ENCODE data around the gene TMPRSS13.

TMPRSS13 gene

DNA sequence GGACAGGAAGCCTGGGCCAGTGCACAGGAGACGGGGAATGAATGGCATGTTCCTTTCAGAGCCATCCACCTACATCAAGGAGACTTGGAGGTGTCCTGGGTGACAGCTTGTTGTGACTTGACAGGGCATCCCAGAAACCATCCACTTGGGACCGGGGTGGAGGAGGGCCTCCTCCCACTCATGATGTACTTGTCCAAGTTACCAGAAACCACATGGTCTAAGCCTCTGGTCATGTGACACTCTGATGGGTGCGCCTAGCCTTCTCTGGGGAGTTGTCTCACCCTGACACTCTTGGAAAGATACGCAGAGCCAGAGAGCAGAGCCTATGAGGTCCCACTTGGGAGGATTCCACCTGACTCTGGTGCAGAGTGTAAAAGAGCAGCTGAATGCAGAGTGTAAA, 31.1 kb downstream of the TMPRSS13 start:
- no peak for DNase-seq (ENCODE audit: low read depth, low spot score)

DNA sequence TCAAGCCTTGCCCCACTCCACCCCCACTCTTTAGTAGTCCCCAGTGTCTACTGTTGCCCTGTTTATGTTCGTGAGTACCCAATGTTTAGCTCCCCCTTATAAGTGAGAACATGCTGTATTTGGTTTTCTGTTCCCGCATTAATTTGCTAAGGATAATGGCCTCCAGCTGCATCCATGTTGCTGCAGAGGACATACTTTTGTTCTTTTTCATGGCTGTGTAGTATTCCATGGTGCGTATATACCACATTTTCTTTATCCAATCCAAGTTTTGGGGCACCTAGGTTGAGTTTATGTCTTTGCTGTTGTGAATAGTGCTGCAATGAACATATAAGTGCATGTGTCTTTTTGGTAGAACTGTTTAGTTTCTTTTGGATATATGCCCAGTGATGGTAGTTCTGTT, 36.6 kb downstream of the TMPRSS13 start:
- DNase-seq (ENCODE audit: low read depth, low spot score) = no peak

DNA sequence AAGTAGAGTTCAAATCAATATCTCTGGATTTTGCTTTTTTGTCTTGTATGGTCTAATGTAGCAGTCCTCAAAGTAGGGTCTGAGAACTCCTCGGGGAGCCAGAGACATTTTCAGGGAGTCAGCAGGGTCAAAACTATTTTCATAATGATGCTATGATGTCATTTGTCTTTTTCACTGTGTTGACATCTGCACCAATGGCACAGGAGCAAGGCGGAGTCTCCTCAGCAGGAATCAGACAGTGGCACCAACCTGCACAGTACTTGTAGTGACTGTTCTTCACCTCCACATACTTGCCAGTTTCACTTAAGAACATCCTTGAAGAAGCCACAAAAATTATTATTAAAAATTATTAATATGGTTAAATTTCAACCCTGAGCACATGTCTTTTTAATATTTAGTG, 37.8 kb downstream of the TMPRSS13 start:
- no peak for DNase-seq (ENCODE audit: low read depth, low spot score)

DNA sequence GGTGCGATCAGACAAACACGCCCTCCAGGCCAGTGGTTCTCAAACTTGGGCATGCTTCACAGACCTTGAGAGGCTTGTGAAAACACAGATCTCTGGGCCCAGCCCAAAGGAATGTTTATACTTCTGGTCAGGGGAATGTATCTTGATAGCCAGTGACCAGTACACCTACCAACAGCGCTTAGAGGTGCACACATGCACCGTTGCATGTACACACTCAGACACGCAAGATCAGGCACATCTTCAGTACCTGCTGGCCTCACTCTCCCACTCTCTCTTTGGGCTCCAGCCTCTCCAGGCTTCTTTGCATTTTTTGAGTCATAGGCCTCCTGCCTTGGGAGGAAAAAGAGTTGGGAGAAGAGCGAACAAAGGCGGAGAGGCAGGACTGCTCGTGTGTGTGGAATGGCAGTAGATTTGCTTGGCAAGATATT, 41.0 kb downstream of the TMPRSS13 start:
- DNase-seq (ENCODE audit: low read depth, low spot score) = no peak

DNA sequence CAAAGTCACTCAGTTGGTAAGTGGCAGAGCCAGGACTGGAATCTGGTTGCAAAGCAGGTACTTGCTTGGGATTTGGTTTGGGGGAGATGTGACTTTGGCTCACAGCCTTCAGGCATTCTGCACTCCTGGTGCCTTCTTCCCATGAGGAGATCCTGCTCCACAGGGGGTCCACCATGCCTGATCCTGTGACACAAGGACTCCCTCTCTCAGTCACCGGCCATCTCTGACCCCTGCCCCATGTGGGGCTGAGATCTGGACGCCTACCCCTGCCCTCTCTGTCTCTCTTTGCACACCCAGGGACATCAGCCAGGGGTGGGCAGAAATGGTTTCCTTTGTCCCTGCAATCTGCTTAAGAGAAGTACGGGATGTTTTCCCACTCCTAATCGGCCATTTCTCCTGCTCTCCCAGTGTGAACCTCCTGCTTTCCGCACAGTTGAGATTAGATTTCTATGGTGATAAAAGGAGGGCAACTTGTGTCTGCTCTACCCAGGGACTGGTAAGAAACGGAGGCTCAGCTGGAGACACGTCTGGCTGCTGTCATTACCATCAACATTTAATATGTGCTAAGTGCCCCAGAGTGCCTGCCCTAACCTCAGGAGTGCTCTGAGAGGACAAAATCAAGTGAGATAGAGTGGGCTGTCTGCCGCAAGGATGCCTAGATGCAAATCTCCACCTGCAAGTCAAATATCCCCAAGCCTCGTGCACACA, 41.6 kb downstream of the TMPRSS13 start:
- no peak for DNase-seq (ENCODE audit: low read depth, low spot score)

DNA sequence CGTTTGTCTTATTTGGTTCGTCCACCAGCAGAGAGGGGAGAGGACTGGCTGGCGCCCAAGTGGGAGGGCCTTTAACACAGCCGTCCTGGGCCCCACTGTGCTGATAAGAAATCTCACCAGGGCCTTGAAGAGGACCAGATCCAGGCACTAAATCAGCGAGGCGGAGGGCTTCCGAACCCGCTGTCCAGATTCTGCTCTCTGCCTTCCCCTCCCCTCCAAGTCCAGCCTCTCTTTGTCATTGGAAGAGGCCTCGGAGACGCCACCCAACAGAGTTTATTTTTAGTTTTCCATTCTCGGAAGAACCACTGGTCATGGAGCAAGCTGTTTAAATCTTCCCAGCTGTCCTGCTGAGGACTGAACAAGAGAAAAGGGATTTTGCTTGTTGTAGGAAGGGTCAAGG, 43.4 kb downstream of the TMPRSS13 start:
- DNase-seq (ENCODE audit: low read depth, low spot score) = no peak

DNA sequence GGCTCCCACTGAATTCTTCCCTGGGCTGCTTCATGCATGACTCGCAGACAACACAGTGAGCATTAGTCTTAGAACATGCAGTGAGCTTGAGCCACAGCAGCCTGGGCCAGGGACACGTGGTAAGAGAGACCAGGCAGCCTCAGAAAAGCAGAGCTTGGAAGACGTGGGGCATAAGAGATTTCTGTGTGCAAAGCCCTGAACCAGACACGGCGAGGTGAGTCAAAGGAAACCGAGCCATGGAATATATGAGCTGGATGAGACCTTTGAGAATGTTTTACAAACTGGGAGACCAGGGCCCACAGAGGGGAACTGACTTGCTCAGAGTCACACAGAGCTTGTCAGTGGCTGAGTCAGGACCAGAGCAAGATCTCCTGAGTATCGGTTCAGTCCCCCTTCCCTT, 44.2 kb downstream of the TMPRSS13 start:
- DNase-seq (ENCODE audit: low read depth, low spot score) = no peak

DNA sequence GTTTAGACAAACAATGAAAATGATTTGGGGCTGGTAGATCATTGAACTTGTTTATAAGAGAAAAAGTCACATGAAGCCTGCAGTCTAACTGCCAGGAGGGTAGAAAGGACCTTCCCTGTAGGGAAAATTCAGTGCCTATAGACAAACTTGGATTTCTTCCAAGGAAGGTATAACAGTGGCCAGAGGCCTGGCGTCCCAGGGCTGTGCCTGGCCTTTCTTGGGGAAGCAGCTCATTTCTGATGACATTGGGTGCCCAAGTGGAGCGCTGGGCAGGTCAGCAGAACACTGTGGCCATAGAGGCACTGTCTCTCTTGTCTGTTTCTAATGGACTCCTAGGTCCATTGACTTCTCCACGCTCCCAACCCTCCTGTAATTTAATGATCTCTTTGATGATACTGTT, 46.1 kb downstream of the TMPRSS13 start:
- no peak for DNase-seq (ENCODE audit: low read depth, low spot score)

DNA sequence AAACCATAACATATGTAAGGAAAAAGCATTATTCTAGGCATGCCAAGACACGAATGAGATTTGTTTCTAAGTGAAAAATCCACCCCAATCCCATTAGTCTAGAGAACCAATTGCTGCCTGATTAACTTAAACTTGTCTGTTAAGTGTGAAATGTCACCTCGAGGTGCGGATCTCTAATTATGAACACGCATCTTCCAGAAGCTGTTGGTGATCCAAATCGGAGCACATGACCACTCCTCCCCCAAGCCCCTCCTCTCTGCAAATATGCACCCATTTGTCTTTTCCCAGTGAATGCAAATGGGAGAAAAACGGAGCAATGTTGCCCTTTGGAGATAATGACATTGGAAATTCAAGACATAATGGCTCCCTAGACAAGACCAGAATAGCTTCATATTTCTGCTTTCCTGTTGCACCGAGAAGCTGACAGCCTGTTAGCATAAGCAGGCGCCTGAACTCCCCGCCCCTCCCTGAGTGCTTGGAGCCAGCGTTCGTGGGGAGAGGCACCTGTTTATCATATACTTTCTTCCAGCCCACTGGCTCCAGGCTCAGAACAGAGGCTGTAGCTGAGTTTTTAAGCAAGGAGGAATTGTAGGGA, 46.8 kb downstream of the TMPRSS13 start:
- DNase-seq (ENCODE audit: low read depth, low spot score) = no peak

DNA sequence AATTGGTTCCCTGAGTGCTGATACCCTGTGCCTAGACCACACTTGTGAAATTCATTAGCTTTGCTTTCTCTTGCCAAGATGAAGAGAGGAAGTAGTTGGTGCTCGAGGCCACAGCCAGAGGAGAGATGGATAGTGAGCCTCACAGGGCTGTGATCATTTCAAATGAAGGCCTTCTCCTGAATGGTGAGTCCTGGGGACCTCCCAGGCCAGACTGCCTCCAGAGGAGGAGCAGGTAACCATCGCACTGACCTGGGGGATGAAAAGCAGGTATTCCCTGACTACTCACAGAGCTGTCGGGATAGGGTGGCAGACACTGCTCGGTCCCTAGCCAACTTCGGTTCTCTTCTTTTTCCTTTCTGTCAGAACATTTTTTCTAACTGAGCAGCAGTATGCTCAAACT, 48.0 kb downstream of the TMPRSS13 start:
- DNase-seq (ENCODE audit: low read depth, low spot score) = no peak

DNA sequence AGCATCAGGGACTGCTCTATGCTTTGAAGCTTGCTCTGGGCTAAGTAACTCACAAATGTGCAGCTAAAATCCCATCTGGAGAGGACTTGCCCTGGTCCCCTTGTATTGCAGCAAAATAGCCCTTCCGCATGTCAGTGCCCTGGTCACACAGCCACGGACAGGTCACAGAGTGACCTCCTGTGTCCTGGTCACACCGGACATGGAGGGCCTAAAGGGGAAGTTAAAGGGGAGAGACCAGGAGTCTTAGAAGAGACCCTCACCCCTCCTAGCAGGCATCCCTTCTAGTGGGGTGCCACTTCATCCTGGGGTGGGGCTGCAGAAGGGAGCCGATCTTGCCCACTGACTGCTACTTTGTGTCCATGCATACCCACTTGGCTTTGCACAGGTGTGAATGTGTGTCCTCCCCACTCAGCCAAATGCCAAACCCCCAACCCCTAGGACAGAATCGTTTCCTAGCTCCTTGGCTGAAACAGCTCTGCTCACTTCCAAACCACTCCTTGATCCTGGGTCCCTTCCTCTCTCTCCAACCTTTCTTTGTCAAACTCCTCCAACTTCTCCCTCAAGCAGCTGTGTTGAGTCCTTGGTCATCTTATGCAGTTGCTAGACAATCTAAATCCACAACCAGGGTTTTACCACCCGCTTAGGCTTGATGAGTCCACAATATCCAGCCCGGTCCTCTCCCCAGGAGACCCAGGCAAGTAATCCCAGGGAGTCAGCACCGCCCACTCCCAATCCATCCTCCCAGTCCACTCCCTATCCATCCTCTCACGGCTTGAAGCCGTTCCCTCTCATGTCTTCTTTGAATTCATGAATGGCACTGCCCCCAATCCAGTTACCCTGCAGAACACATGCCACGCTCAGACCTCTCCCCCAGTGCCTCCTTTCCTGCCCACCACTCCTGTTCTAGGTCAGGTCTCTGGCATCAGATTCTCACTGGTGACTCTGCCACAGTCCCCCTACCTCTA, 49.4 kb downstream of the TMPRSS13 start:
- DNase-seq (ENCODE audit: low read depth, low spot score) = no peak

DNA sequence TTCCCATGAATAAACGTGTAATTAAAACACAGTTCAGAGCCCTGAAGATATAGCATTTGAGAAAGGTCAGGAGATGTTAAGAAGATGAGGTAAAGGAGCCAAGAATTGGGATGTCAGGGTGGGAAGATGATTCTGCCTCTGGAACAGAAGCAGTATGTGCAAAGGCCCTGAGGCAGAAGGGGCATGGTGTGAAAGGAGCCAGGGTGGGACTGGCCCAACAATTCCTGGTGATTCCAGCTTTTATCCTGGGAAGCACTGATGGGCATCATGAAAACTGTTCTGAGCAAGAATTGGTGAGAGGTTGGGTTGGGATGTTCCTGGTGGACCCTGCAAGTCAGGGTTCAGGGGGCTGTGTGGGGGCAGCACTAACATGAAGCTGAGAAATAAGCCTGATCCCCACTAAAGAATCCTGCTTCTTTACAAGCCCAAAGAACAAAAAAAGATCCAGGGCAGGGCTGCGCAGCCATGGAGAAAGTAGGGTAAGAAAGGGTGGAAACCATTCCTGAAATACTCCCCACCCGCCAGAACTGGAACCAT, 50.2 kb downstream of the TMPRSS13 start:
- no peak for DNase-seq (ENCODE audit: low read depth, low spot score)

DNA sequence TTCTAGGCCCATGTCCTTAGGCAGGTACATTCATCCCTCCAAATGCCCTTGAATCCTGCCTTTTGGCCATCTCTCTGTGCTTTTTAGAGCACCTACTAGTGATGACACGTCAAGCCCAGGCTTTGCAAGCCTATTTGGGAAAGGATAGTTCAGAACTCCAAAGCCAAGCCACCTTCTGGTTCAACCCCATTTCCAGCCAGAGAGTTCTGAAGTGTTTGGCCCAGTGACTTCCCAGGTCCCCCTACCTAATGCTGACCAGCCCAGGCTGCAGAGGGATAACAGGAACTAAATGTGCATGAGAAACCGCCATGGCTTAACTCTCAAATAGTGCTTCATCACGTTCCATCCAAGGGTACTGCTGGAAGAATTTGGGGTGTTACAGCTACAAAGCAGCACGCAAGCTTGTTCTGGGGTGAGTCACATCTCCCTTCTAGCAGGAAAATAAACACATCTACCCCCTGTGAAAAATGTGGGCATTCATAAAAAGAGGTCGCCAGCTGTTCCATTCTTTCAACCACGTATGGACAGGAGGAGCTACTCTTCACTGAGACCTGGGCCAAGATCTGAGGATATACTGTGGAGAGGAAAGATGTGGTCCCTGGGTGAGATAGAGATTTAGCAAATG, 50.8 kb downstream of the TMPRSS13 start:
- DNase-seq (ENCODE audit: low read depth, low spot score) = no peak

DNA sequence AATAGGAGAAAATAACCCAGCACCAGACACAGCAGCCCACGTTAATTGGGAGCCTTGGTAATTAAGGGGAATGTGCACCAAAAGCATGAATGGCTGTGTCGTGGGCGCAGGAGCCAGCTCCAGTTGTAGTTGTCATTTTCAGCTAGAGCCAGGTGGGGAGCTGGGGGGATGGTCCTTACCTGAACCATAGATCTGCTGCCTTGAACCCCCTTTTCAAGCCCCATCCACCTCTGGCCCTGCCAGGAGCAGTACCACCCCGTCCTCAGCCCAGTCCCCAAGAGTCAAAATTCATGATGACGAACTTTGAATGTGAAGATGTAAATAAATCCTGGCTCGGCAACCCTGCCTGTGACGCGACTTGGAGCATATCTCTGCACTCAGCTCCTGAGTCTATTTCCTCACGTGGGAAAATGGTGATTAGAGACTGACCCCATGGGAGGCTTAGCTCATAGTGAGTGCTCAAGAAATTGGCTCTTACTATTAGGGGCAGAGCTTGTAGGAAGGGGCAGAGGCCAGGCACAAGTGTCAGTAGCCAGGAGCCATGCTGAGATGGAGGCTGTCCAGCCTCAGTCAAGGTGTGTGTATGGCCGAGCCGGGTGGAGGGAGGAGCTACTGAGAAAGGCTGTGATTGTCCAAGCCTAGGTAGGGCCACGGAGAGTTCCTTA, 52.0 kb downstream of the TMPRSS13 start:
- DNase-seq (ENCODE audit: low read depth, low spot score) = no peak

DNA sequence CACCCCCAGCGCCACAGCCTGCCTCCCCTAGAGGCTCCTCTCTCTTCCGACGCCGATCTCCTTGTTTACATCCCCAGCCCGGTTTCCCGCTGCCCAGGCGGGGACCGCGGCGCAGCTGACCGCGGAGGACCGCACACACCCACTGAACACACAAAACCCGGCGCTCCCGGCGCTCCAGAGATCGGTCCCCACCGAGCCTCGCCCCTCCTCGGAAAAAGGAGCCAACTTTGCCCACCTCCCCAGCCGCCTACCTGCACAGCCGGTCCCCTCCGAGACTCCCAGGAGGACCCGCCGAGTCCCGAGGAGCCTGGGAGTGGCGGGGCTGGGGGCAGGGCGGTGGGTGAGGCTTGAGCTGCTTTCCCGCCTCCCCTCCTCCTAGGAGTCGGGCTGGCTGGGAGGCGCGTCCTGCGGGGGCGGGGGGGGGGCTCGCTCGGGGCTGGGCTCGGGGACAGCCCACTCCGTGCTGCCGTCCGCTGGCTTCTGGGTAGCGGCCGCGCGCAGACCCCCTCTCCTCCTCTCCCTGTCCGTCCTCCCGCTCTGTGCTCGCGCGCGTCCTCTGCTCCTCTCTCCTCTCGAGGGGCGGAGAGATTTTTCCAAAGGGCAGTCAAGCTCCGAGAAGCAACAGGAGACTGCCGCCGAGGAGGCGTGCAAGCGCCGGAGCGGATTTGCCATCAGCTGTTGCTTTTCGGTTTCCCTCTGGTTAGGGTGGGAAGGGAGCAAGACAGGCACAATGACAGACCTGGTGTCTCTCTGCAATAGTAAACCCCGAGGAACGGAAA, 52.7 kb downstream of the TMPRSS13 start, which contains the start of gene FXYD6:
Gene FXYD6 (minus strand): TSS at position 318 of the 779 bp plus-strand sequence. CDS start 33,882 bp downstream, outside the sequence.
- DNase-seq (ENCODE audit: low read depth, low spot score) = no peak

DNA sequence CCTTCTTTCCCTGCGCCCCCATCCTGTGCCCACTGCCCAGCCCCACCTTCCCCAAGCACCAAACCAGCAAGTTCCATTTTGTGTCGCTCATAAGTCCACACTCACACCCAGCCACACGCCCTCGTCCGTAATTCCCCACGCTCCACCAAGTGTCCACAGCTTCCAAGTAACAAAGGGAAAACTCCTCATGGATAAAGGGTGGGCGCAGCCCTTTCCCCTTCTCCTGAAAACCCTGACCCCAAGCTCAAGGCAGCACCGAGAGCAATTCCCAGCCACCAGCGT, 53.2 kb downstream of the TMPRSS13 start:
- no peak for DNase-seq (ENCODE audit: low read depth, low spot score)

DNA sequence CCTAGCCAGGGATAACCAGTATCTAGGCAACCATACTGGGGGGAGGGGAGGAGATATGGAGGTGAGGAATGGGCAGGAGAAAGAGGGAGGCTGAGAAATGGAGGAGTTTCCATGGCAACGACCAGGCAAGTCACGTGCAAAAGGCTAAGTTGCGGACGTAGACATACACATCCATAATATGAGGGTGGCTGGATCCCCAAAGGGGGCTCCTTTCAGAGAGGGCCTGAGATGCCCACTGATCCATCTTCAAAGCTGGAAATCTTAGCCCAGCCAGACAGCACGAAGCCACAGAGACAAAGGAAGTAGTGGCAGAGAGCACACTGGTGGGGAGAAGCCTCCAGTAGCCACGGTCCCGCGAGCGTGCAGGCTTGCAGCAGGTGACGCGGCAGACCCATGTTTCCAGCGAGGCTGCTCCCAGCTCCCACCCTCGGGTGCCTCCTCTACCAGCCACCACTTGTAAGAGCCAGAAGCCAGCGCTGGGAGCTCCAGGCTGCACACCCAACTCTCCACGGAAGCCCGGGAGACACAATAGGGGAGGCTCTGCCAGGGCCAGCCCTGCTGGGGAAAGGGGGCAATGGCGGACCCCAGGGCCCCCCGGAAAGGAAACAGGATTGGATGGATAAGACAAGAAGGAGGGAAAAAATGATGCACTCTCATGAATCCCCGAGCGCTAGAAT, 53.7 kb downstream of the TMPRSS13 start:
- no peak for DNase-seq (ENCODE audit: low read depth, low spot score)

DNA sequence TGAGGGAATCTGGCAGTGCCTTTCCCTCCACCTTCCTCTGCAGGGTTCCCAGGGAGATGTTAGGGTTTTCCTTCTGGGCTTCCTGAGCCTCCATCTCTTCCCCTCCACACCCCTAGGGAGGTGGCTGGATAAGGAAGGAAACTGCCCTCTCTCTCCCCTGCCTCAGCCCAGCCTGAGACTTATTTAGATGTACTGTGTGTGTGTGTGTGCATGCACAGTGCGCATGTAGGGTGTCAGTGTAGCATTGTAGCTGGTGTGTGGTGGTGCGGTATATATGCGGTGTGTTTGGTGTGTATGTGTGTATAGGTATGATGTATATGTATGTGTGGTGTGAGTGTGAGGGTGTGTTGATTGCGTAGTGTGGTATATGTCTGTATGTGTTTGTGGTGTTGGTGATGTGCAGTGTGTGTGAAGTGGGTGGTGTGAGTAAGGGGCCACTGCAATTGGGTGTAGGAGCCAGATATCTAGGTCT, 54.3 kb downstream of the TMPRSS13 start:
- no peak for DNase-seq (ENCODE audit: low read depth, low spot score)

DNA sequence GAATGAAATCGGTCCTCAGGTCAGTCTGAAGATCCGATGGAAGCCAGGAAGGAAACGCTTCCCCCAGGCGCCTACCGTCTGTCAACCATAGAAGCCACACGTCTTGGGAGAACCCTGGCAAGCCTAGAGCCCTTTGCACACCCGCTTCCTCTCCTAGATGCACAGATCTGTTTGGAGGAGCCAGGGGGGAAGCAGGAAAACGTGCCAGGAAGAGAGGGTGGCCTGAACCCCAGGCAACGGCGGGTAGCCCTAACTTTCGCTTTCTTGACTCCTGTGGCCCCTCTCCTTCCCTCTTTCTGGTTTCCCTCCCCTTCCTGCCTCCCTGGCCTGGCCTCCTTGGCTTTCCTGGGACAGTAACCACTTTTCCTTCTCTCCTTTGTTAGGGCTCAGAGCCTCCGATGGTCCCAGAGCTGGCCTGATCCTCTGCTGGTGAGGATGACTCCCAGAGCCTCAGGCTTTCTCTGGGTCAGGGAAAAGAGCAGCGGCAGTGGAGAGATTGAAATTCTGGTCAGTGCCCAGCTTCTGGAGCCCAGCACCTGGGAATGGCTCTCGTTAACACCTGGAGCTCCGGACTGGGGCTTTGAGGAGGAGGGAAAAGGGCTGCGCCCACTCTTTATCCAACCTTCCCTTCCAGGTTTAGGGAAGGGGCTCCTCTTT, 54.8 kb downstream of the TMPRSS13 start:
- DNase-seq (ENCODE audit: low read depth, low spot score) = no peak

DNA sequence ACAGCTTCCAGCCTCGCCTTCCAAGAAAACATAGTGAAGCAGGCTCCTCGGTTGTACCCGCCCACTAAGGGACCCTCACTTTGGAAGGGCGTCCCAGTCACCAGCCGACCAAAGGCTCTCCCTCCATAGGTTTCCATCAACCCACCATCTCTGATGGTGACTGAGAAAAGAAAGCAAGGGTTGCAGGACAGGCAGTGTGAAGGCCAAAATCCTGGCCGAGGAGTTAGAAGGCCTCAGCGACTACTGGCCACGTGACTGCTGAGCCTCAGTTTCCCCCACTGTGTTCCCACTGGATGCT, 55.4 kb downstream of the TMPRSS13 start:
- DNase-seq (ENCODE audit: low read depth, low spot score) = no peak
